CD4-positive, alpha-beta T cell treated with Interleukin-1 beta for 1 hour (primary cell): ENCODE measurements around the gene FABP6.
A peak's percentile ranks its signal among the peaks of the same experiment; 100 is the strongest.

ENCODE experiments used
- DNase-seq, 2 donors: peaks; one replicate each; pipeline ENCODE4 v3.0.0-alpha.2; 2020 to 2022

The FABP6 gene

DNA sequence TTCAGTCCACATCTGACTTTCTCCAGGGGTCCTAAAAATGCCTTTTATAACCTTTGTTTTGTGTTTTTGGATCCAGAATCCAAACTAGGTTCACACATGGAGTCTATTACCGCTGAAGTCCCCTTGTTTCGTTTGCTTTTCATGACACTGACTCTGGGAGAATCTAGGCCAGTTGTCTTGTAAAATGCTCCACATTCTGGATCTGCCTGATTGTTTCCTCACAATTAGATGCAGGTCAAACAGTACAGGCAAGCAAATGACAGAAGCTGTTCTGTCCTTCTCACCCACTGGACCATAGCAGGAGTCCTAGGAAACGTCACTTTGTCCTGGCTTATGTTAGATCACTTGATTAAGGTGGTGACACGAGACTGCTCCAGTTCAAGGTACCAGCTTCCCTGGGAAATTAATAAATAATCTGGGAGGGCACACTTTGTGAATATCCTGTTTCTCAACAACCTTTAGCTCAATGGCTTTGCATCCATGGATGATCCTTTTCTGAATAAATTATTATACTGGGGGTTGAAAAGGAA, 34.1 kb downstream of the FABP6 start:
- no peak for DNase-seq

DNA sequence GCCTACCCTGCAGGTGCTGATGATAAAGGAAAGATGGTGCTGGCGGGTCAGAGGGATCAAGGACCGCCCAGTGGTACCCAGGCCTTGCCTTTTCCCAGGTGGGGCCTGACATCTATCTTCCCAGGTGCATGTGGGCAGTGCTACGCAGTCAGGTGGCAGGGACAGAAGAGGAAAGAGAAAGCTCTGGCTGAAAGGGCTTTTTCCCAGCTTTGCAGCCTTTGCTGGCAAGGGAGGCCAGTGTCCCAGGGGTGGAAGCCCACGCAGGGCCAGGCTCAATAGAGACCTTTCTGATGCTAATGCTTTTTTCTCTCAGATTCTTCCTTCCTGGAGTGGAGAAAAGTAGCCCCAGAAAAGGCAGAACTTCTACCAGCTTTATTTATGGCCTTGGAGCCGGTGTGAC, 36.7 kb downstream of the FABP6 start:
- DNase-seq: no peak

DNA sequence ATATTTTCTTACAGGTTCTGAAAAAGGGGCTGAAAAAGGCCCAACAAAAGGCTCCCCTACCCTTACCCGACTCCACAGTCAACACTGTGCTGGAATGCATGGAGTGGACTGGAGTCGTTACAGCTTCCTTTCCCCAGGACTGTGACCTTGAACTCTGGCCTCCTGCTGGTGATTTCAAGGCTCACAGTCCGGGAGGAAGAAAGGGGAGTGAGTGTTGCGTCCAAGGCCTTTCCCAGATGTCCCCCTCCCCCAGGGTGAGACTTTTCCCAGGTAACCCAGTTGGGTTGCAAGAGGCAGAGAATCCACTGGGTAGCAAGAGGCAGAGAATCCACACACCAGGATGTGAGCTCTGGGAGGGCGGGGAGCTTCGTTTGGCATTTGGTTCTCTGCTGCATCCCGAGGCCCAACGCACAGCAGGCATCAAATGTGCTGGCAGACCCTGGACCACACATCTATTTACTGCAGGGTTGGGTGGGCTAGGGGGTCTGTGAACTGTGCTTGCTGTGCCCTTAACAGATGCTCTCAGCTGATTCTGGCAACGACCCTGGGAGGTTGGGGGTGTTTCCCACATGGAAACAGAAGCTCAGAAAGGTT, 37.5 kb downstream of the FABP6 start:
- DNase-seq: no peak

- DNase-seq: no peak
Observed at GRCh38 chr5:160268121-160268520, 38.8 kb downstream of the FABP6 start.

GRCh38 chr5:160269017-160269416, 39.7 kb downstream of the FABP6 start:
- peak; percentile 8 to 82 for DNase-seq

GRCh38 chr5:160270704-160271103, 41.4 kb downstream of the FABP6 start:
- DNase-seq: no peak

DNA sequence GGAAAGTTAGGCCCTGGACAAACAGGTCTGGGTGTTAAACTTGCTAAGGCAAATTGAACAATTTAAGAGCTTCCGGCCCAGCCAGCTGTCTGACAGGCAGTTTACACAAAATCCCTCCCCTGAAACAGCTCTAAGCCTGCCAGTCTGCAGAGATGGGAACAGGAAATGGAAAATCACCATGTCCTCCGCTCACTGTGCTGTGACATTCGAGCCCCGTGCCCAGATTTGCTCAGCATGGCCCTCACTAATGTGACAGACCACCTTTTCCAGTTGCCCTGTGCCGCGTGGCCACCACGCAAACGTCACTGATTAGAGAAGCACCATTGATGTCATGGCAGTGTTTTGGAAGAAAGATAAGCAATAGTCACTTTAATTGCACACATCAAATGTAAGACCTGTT, 42.1 kb downstream of the FABP6 start:
- DNase-seq: no peak

GRCh38 chr5:160271836-160272235, 42.5 kb downstream of the FABP6 start:
- DNase-seq: no peak

- no peak for DNase-seq
Observed at GRCh38 chr5:160272264-160272663, 43.0 kb downstream of the FABP6 start.

DNA sequence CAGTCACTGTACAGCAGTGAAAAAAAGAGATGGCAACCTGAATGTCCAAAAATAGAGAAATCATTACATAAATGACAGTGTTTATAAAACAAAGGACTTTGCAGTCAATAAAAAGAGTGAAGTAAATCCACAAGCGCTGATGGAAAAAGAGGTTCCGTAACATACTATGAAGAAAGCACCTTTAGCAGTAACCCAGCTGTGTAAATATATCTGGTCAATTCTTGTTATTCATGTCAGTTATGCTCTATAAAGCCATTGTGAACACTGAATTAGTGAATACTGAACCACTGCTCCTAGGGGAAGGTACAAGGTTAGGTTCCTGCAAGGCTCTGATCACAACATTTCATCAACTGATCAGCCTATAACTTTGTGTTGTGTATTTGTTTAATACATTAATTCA, 43.6 kb downstream of the FABP6 start:
- DNase-seq: no peak

DNA sequence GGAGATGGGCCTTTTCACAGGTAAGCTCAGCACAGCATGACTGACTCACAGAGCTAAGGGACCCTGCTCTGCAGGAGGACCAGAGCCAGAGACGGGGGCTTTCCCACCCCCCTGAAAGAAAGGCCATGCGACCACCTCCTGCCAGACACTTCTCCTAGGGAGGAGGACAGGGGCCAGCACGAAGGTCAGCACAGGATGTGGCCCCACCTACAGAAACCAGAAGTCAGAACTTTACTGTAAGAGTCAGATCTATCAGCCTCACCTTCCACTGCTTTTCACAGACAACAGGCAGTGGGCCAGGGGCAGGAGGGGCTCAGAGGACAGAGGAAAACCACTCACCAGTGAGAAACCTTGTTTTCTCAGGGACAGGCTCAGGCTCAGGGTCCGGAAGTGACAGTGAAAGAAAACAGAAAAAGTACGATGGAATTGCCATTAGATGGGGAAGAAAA, 45.2 kb downstream of the FABP6 start:
- DNase-seq: peak in 1 of 2 donors; percentile 5

GRCh38 chr5:160278343-160278742, 49.0 kb downstream of the FABP6 start:
- DNase-seq: no peak

- no peak for DNase-seq
Observed at GRCh38 chr5:160280384-160281095, 51.2 kb downstream of the FABP6 start.

DNA sequence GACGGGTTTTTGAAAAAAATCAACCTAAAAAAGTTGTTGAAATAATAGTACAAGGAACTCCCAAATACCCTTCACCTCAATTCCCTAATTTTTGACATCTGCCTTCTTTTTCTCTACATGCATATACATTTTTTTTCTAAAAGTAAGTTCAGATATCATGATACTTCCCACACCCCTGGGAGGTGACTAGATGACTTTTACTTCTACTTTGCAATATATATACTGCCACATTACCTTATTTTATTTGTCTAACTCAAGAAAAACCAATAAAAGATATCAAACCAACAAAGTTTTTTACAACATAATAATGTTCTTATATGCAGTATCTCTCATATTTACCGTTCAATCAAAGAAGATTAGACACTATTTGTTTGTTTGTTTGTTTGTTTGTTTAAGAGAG, 52.0 kb downstream of the FABP6 start:
- DNase-seq: no peak

- no peak for DNase-seq
Observed at GRCh38 chr5:160284291-160284873, 55.1 kb downstream of the FABP6 start.

DNA sequence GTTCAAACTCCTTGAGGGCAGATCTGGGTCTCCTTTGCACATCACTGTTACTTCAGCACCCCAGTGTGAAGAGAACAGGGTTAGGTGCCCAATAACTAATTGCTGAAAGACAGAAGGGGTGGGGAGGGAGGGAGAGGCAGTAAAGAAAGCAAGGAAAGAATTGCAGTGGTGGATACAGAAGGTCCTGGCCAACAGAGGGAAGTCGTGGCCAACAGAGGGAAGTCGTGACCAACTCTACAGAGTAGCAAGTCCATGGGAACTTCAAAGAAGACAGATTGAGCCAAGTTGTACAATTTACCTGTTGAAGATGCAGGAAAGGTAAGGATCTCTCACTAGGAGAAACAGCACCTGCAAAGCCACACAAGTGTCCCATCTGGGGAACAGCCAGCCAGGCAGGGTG, 56.0 kb downstream of the FABP6 start:
- no peak for DNase-seq

- DNase-seq: no peak
Observed at GRCh38 chr5:160286947-160287346, 57.6 kb downstream of the FABP6 start.

GRCh38 chr5:160287378-160288051, 58.2 kb downstream of the FABP6 start:
- no peak for DNase-seq
